ENCODE data around the gene CMBL.
A peak's percentile ranks its signal among the peaks of the same experiment; 100 is the strongest.
"Not testable (repeated sequence)": the region's sequence is repeated elsewhere in the genome, so short reads cannot be mapped to it uniquely, and the experiment has no call there.

CMBL gene

DNA sequence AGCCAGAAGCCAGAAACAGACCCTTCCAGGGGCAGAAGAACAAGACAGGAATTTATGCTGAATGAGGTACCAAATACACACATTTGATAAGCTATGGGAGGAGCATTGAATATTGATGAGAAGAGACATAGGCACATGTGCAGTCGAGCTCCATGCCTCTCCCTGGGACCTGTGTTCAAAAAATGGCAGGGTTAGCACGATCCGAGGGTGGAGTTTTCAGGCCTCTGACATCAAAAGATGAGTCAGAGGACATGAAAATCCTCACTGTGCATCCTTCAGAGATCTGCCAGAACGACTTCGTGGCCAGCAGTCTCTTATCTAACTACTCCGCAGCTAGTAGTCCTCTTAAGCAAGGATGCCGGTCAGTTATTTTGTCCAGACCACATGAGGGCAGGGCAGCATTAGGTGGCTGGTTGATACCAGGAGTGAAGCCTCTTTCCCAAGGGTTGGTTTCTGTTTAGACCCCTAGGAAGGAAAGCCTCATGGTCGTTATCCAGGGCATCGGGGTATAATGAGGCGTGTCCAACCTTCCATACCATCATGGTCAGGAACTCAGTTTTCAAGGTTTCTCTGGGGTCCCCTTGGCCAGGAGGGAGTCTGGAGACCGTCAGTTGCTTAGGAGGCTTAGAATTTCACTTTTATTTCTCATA lies 11.6 kb upstream of the CMBL start:
- H3K36me3 ChIP-seq (ENCODE audit: insufficient read depth, low read length): no peaks in the 10 kb centered on the region
- DNase-seq (ENCODE audit: low read depth, low spot score): no peak
- no peak overlapping the region for H3K27ac ChIP-seq
- no peak overlapping the region for H3K9ac ChIP-seq (ENCODE audit: insufficient read length)
- TF ChIP-seq POLR2AphosphoS5 (IDR thresholded peaks at IDR 0.05; ENCODE audit: borderline replicate concordance, low read depth, low read length) (no peak), EZH2 (IDR thresholded peaks at IDR 0.05) (no peak), FOXP2 (optimal IDR thresholded peaks at IDR 0.05; ENCODE audit: control extremely low read depth, extremely low read length, insufficient read depth) (no peak)
- H3K9me3 ChIP-seq (ENCODE audit: low read depth, low read length): no peaks in the 10 kb centered on the region
- H3K4me3 ChIP-seq: no peak overlapping the region

DNA sequence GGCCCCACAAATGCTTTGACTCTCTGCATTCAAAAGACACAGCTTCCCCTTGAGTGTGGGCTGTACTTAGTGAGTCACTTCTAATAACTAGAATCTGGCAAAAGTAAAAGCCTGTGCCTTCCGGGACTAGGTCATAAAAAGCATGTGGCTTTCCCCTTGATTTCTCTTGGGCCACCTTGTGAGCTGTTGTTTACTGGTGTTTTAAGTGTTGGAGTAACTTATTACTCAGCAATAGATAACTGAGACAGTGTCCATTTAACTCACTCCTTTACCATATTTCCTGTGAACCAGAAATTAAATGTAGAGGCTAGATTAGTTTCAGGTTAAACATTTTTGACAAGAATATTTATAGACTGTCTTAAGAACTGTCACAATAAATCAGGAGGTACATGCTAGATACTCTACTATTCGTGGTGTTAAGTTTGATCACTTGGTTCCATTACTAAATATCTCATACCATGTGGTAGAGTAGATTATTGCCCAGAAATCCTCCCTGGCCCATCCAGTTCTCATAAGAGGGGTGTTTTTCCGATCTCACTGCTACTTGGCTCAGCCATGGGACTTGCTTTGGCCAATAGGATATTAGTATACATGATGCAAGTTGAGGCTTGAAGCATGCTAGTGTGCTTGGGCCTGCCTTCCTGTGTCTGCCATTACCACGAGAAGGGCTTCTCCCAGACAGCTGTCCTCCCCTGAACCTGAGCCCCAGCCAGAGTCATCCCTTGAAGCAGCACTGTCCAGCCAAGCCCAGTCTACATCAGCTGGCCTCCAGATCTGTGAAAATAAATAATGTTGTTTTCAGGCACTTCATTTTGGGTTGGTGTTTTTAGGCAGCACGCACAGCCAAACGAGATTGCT lies 10.4 kb upstream of the CMBL start:
- no peak for TF ChIP-seq POLR2AphosphoS5 (IDR thresholded peaks at IDR 0.05; ENCODE audit: borderline replicate concordance, low read depth, low read length)
- no peak for TF ChIP-seq EZH2 (IDR thresholded peaks at IDR 0.05)
- TF ChIP-seq FOXP2 (optimal IDR thresholded peaks at IDR 0.05; ENCODE audit: control extremely low read depth, extremely low read length, insufficient read depth): no peak
- Histone ChIP-seq H3K27ac (no peak overlapping the region), H3K36me3 (ENCODE audit: insufficient read depth, low read length) (no peaks in the 10 kb centered on the region), H3K4me3 (no peak overlapping the region), H3K9ac (ENCODE audit: insufficient read length) (no peak overlapping the region), H3K9me3 (ENCODE audit: low read depth, low read length) (no peaks in the 10 kb centered on the region)
- DNase-seq (ENCODE audit: low read depth, low spot score): no peak

- no peak for TF ChIP-seq POLR2AphosphoS5 (IDR thresholded peaks at IDR 0.05; ENCODE audit: borderline replicate concordance, low read depth, low read length)
- H3K27ac ChIP-seq: no peak overlapping the region
- no peak for DNase-seq (ENCODE audit: low read depth, low spot score)
- H3K4me3 ChIP-seq: no peak overlapping the region
- H3K9me3 ChIP-seq (ENCODE audit: low read depth, low read length): no peaks in the 10 kb centered on the region
- no peaks in the 10 kb centered on the region for H3K36me3 ChIP-seq (ENCODE audit: insufficient read depth, low read length)
- H3K9ac ChIP-seq (ENCODE audit: insufficient read length): no peak overlapping the region
These were observed 8.3 kb upstream of the CMBL start for GRCh38 chr5:10315824-10316509.

- H3K36me3 ChIP-seq (ENCODE audit: insufficient read depth, low read length): no peaks in the 10 kb centered on the region
- no peak overlapping the region for H3K4me3 ChIP-seq
- no peak overlapping the region for H3K27ac ChIP-seq
- DNase-seq (ENCODE audit: low read depth, low spot score): no peak
- no peak for TF ChIP-seq EZH2 (IDR thresholded peaks at IDR 0.05)
- H3K9ac ChIP-seq (ENCODE audit: insufficient read length): no peak overlapping the region
- H3K9me3 ChIP-seq (ENCODE audit: low read depth, low read length): no peaks in the 10 kb centered on the region
These were observed 7.5 kb upstream of the CMBL start for GRCh38 chr5:10315201-10315600.

DNA sequence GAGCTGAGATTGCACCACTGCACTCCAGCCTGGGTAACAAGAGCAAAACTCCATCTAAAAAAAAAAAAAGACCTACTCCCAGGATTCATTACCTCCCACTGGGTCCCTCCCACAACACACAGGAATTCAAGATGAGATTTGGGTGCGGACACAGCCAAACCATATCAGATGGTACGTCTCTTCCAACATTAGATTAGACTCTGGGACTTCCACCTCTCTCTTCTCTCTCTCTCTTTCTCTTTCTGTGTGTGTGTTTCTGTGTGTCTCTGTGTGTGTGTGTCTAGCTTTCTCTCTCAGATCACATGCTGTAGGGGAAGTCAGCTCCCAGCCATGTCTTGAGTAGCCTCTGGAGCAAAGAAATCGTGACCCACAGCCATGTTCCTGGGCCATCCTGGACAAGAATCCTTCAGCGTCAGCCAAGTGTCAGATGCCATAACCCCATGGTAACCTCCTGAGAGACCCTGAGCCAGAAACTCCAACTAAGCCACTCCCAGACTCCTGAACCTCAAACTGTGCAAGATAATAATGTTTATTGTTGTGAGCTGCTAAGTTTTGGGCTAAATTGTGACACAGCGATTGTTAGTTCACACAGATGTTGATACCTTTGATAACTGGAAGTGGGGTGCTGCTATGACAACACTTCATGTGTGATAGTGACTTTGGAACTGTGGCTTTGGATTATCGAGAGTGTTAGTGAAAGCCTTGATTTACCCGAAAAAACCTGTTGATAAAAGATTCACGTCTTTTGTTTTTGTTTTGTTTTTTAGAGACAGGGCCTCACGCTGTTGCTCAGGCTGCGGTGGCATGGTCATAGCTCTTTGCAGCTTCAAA lies 4.1 kb upstream of the CMBL start:
- Histone ChIP-seq H3K36me3 (ENCODE audit: insufficient read depth, low read length) (no peaks in the 10 kb centered on the region), H3K4me3 (no peak overlapping the region), H3K9me3 (ENCODE audit: low read depth, low read length) (no peaks in the 10 kb centered on the region), H3K9ac (ENCODE audit: insufficient read length) (no peak overlapping the region), H3K27ac (peak overlapping the region; percentile 19; the same call in 1 of the 2 replicates)
- DNase-seq (ENCODE audit: low read depth, low spot score): no peak
- no peak for TF ChIP-seq EZH2 (IDR thresholded peaks at IDR 0.05)
- TF ChIP-seq POLR2AphosphoS5 (IDR thresholded peaks at IDR 0.05; ENCODE audit: borderline replicate concordance, low read depth, low read length): no peak
- no peak for TF ChIP-seq FOXP2 (optimal IDR thresholded peaks at IDR 0.05; ENCODE audit: control extremely low read depth, extremely low read length, insufficient read depth)

- not testable (repeated sequence) for H3K9ac ChIP-seq (ENCODE audit: insufficient read length); H3K9me3 ChIP-seq (ENCODE audit: low read depth, low read length); H3K36me3 ChIP-seq (ENCODE audit: insufficient read depth, low read length); DNase-seq (ENCODE audit: low read depth, low spot score)
- Histone ChIP-seq H3K4me3 (peak overlapping the region; percentile 72; the same call in 1 of the 2 replicates), H3K27ac (peak overlapping the region; percentile 98)
These were observed 3.3 kb upstream of the CMBL start for GRCh38 chr5:10310835-10311570.

GRCh38 chr5:10310066-10310779 lies 2.5 kb upstream of the CMBL start:
- Histone ChIP-seq H3K36me3 (ENCODE audit: insufficient read depth, low read length) (peaks cover under 1% of the 10 kb centered on the region; the same call in 1 of the 2 replicates), H3K4me3 (peak overlapping the region; percentile 72), H3K9me3 (ENCODE audit: low read depth, low read length) (no peaks in the 10 kb centered on the region), H3K27ac (peak overlapping the region; percentile 98), H3K9ac (ENCODE audit: insufficient read length) (peak overlapping the region; percentile 72)
- peak; percentile 86 for DNase-seq (ENCODE audit: low read depth, low spot score)
- TF ChIP-seq POLR2AphosphoS5 (IDR thresholded peaks at IDR 0.05; ENCODE audit: borderline replicate concordance, low read depth, low read length) (peak; percentile 58; the same call in 1 of the 2 replicates), FOXP2 (optimal IDR thresholded peaks at IDR 0.05; ENCODE audit: control extremely low read depth, extremely low read length, insufficient read depth) (no peak)
